Suprapubic skin (tissue), 4 donors: ENCODE data around the gene ABHD5. TPM values are rescaled to one million over a fixed set of nuclear protein-coding genes. Genes with fewer than 3 reads are reported as not detected.

ENCODE experiments used
- DNase-seq, 2 donors: peaks; one replicate each; pipeline ENCODE4 v3.0.0-alpha.2; 2019; ENCODE audit warnings: low spot score in 2 of 2
- H3K27ac ChIP-seq: fragments of 200-600 bp; sonication (generic); one replicate; pipeline ENCODE4 v1.5.1; 2019
- H3K27me3 ChIP-seq: fragments of 200-600 bp; sonication (generic); one replicate; pipeline ENCODE4 v1.5.1; 2019
- H3K36me3 ChIP-seq: fragments of 200-600 bp; sonication (generic); one replicate; pipeline ENCODE4 v1.5.1; 2019
- H3K4me1 ChIP-seq: fragments of 200-600 bp; sonication (generic); one replicate; pipeline ENCODE4 v1.5.1; 2019
- H3K4me3 ChIP-seq: fragments of 200-600 bp; sonication (generic); one replicate; pipeline ENCODE4 v1.5.1; 2019; ENCODE audit warnings: mild to moderate bottlenecking
- H3K9me3 ChIP-seq: fragments of 200-600 bp; sonication (generic); one replicate; pipeline ENCODE4 v1.5.1; 2019
- CTCF ChIP-seq, 2 donors: fragments of 200-600 bp in 1 of 2; fragments of 450-650 bp in 1 of 2; sonication (generic) in 1 of 2; IDR thresholded peaks; one replicate each; pipeline ENCODE4 v1.5.1; 2016 to 2019; ENCODE audit warnings: antibody characterized with exemption in 2 of 2, mild to moderate bottlenecking in 1 of 2, moderate library complexity in 1 of 2
- EP300 ChIP-seq: sonication (generic); formaldehyde crosslinking; IDR thresholded peaks from one replicate; pipeline ENCODE4 v1.6.1; 2017; ENCODE audit warnings: antibody characterized with exemption
- POLR2A ChIP-seq, 2 donors: fragments of 450-650 bp; IDR thresholded peaks; one replicate each; pipeline ENCODE4 v1.6.1; 2017; ENCODE audit warnings: antibody characterized with exemption in 2 of 2, mild to moderate bottlenecking in 2 of 2, moderate library complexity in 2 of 2
- POLR2AphosphoS5 ChIP-seq, 3 donors: sonication (generic); formaldehyde crosslinking; IDR thresholded peaks; one replicate each; pipeline ENCODE4 v1.6.1; 2017; ENCODE audit warnings: antibody characterized with exemption in 3 of 3
- WGBS: methylation state at CpG from one replicate; pipeline ENCODE4 v1.1.5; 2018; 5-methylcytosine and 5-hydroxymethylcytosine counted together
- total RNA-seq, 4 donors: library from RNA; depleted of rRNA; stranded (reverse); fragments of >200 nt; gene quantifications; one replicate each; pipeline ENCODE4 v1.1.0, GENCODE V29; 2016

The ABHD5 gene
- total RNA-seq, 4 donors from 2014 or later, result 62.7 to 130 (median 88.3) TPM

GRCh38 chr3:43736558-43737440 lies 46.1 kb downstream of the ABHD5 start:
- Histone ChIP-seq H3K4me1 (peaks cover 5% of the 10 kb centered on the region), H3K4me3 (no peak overlapping the region), H3K27me3 (no peaks in the 10 kb centered on the region), H3K9me3 (no peaks in the 10 kb centered on the region), H3K27ac (no peak overlapping the region), H3K36me3 (no peaks in the 10 kb centered on the region)
- TF ChIP-seq CTCF (IDR thresholded peaks at IDR 0.05) (no peak), EP300 (no peak), POLR2AphosphoS5 (IDR thresholded peaks at IDR 0.05) (no peak), POLR2A (IDR thresholded peaks at IDR 0.05) (no peak)
- DNase-seq, result no peak
- 60% methylated on average over 8 of the region's 8 CpGs for WGBS

DNA sequence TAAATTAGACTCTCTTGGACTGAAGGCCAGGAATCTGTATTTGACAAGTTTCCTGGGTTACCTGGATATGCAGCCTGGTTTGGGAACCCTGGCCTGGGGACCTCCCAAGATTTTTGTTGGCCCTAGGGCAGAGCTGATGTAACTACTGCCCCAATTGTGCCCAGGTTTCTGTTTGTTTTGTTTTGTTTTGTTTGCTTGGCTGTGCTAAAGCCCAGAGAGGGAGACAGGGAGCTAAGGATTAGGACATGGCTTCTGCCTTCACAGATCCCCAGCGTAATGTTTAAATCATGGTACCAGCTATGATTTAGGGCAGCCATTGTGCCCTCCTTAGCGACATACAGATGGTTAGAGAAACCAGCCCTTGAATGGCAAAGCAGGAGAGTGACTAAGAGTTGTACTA lies 47.6 kb downstream of the ABHD5 start:
- TF ChIP-seq POLR2A (IDR thresholded peaks at IDR 0.05) (no peak), EP300 (no peak), POLR2AphosphoS5 (IDR thresholded peaks at IDR 0.05) (no peak), CTCF (IDR thresholded peaks at IDR 0.05) (no peak)
- H3K27me3 ChIP-seq, result no peaks in the 10 kb centered on the region
- no peak overlapping the region for H3K27ac ChIP-seq
- 78% methylated on average over 2 of the region's 2 CpGs for WGBS
- H3K4me1 ChIP-seq, result peaks cover 8% of the 10 kb centered on the region
- H3K4me3 ChIP-seq, result no peak overlapping the region
- DNase-seq, result no peak
- H3K9me3 ChIP-seq, result no peaks in the 10 kb centered on the region
- no peaks in the 10 kb centered on the region for H3K36me3 ChIP-seq

DNA sequence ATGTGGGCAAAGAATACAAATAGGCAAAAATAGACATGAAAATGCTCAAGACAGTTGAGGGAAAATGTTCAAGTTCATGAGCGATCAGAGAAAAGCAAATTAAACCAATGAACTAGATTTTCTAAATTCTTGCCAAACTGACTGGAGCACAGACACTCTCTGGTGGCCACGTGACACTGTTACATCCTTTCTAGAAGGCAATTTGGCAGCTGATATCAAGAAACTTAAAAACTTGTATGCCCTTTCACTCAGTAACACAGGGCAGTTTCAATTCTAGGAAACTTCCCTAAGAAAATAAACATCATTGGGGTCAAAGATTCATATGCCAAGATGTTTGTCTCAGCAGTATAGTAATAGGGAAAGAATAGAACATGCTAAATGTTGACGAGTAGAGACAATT lies 52.2 kb downstream of the ABHD5 start:
- WGBS, result 28% methylated on average over 3 of the region's 3 CpGs
- no peak for DNase-seq
- Histone ChIP-seq H3K27ac (no peak overlapping the region), H3K36me3 (no peaks in the 10 kb centered on the region), H3K27me3 (no peaks in the 10 kb centered on the region), H3K9me3 (peaks cover 7% of the 10 kb centered on the region), H3K4me3 (no peak overlapping the region), H3K4me1 (peaks cover 3% of the 10 kb centered on the region)
- TF ChIP-seq CTCF (IDR thresholded peaks at IDR 0.05) (no peak), POLR2A (IDR thresholded peaks at IDR 0.05) (no peak), POLR2AphosphoS5 (IDR thresholded peaks at IDR 0.05) (no peak)

DNA sequence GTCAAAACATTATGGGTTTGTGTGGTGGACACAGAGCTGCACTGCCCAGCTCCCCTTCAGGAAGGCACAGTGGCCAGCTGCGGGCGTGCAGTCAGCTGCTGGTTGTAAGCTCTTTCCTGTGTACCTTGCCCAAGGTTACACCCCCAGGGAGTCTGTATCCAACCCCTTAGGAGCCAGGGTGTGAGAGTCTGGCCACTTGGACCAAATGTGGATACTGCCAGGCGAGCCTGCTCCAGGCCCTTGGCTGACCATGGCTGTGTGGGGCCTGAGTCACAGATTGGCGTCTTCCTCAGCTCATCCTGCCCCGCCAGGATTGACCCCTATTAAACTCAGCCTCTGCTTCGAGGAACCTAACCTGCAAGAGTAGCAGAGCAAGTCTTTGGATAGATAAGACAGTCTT lies 56.9 kb downstream of the ABHD5 start:
- Histone ChIP-seq H3K27me3 (no peaks in the 10 kb centered on the region), H3K4me1 (peaks cover 2% of the 10 kb centered on the region), H3K4me3 (no peak overlapping the region), H3K27ac (peak overlapping the region; percentile 29), H3K36me3 (no peaks in the 10 kb centered on the region), H3K9me3 (peaks cover 7% of the 10 kb centered on the region)
- WGBS, result 56% methylated on average over 6 of the region's 6 CpGs
- DNase-seq, result no peak
- no peak for TF ChIP-seq POLR2A (IDR thresholded peaks at IDR 0.05)
- TF ChIP-seq EP300, result no peak
- no peak for TF ChIP-seq POLR2AphosphoS5 (IDR thresholded peaks at IDR 0.05)
- no peak for TF ChIP-seq CTCF (IDR thresholded peaks at IDR 0.05)

DNA sequence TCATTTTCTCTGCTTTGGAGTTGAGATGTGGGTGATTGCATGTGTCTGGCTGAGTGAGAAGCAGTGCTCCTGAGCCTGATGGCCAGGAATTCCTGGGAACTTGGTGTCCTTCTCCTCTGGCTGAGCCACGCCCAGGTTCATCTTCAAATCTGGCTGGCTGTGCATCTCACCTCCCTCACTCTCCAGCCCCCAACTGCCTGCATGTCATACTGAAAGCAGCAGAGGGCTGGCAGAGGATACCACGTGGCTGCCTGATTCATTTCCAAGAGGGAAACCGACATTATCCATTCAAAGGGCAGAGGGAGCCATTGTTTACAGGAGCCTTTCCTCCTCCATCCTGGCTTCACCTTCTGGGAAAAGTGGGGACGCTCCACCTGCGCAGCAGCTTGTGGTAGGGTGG lies 57.4 kb downstream of the ABHD5 start:
- DNase-seq, result no peak
- Histone ChIP-seq H3K4me3 (no peak overlapping the region), H3K4me1 (no peaks in the 10 kb centered on the region), H3K27ac (no peak overlapping the region), H3K27me3 (no peaks in the 10 kb centered on the region), H3K36me3 (no peaks in the 10 kb centered on the region), H3K9me3 (peaks cover 7% of the 10 kb centered on the region)
- 59% methylated on average over 5 of the region's 5 CpGs for WGBS
- no peak for TF ChIP-seq EP300
- no peak for TF ChIP-seq CTCF (IDR thresholded peaks at IDR 0.05)
- no peak for TF ChIP-seq POLR2AphosphoS5 (IDR thresholded peaks at IDR 0.05)
- no peak for TF ChIP-seq POLR2A (IDR thresholded peaks at IDR 0.05)
